NCI-H1105 (cell line): ENCODE measurements around the gene DCN.

Experiments
- DNase-seq: peaks from one replicate; lab custom pipeline; 2025; lab: John Stamatoyannopoulos, UW

Gene DCN

DNA sequence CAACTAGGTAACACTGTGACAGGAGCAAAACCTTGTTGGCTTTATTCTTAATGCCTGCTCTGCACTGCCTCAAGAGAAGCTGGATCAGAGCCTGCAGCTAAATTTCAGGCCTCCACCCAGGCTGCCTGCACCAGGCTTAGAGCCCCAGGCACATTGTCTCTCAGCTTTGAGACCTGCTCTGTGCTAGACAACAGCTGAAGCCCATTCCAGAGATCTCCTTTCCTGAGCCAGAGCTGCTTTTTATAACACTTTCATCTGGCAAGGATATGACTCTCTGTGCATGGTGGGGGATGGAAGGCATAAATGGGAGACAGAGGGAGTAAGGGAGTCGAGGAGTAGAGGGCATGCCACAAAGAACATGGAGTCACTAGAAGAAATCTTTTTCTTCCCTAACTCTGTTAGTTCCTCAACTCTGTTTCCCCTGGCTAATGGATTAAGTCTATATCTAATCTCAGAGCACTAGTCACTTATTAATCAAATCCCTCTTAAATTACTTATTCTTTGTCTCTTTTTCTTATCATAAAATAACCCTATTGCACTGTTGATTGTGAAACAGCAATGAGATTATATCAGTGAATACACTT, 44.2 kb downstream of the DCN start:
- no peak for DNase-seq

DNA sequence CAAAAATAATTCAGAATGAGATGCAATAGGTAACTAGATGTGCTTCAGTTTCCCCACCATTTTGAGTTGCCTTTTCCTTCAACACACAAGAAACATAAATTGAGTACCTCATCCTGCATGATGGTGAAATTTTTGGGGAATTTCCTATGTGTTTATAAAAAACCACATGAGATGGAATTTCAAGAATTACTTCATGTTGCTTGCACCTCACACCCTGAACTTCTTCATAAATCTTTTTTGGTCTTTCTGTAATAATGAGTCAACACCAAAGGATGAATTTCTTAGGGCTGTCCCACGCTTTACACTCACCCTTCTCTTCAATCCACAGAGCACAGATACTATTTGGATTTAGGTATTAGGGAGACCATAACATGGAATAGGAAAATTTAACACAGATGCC, 48.7 kb downstream of the DCN start:
- DNase-seq = no peak

DNA sequence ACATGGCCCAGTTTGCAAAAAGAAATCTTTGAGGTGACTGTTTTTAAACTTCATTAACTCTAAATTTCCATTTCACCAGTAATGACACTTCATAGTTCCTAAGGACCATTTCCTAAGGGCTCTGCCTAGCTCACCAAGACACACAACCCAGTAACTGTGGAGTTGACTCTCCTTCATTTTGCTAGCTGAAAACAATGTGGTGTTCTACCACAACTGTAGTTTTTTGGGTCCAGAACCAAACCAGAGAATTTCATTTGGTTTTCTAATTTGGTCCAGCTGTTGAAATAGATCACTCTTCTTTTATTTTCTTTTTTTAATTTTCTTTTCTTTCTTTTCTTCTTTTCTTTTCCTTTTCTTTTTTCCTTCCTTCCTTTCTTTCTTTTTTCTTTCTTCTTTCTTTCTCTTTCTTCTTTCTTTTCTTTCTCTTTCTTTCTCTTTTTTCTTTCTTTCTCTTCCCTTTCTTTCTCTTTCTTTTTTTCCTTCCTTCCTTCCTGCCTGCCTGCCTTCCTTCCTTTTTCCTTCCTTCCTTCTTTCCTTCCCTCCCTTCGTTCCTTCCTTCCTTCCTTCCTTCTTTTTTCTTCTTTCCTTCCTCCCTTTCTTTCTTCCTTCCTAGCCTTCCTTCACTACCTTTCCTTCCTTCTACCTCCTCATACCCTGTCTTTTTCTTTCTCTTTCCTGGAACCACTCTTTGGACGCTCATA, 52.8 kb downstream of the DCN start:
- DNase-seq = no peak

DNA sequence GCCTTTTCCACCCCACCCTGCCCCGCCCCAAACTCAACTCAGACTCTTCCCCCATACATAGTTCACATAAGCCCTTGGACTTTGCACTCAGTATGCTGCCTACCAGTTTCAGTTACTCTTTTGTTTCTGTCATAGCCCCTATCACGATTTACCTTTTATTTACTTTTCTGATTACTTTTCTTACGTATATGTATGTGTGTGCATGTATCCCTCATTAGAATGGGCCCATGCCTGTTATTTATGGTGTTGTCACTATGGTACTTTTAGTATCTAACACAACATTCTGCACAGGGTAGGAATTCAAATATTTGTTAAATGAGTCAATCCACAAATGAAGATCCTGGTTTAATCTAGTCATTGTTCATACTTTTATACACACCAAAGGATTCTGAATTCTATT, 54.9 kb downstream of the DCN start:
- no peak for DNase-seq

DNA sequence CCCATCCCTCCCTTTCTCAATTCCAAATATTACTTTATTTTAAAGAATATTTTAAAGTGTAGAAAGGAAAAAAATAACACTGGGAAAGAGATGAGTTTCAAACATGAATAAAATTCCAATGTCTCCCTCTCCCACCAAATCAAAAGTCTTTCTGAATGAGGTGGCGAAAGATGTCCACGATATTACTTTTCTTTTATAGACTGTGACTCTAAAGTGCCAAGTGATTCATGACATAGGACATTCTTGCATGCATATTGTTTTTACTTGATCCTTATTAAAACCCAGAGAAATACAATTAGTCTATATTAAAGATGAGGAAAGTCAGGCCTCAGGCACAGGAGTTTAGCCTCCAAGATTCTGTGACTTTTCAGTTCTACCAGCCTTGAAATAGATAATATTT, 55.3 kb downstream of the DCN start:
- no peak for DNase-seq

DNA sequence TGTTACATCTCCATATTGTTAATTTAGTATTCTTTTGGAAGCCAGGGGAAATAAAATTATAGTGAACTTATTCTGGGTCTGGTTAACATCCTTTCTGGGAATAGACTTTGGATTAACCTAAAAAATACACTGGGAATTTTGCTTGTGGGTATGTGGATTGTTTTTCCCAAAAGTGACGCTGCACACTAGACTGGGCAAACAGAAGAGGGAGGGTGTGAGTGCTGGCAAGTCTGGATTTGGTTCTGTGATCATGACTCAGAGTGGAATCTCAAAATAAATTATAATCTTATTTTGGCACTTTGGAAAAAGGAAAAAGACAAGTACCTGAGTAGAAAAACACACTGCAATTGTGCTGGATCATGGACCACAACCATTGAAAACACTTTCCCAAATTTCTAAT, 56.1 kb downstream of the DCN start:
- DNase-seq = no peak

DNA sequence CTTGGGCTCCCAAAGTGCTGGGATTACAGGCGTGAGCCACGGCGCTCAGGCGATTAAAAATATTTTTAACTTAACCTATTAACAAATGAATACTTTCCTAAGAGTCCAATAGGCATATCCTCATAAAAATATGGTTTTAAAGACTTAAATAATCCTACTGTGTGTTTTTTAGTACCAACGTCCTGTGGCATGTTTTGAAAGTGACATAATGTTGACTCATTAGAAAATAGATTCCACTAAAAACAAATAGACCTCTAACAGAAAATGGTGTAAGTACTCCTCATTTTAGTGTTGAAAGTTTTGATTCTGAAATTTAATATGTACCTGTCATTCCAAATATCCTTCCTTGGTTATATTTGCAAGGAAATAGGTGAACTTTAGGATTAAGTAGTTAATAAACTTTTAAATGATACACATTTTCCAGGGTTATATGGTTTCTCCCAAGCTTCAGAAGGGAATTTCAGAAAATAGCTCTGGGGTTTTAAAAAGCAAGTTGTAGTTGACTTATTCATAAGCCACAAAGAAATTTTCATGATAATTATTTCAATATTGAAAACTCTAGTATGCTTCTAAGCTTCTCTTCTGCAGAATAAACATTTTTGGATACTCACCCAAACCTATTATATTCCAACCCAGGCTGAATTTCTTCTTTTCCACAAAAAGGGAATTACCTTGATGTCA, 59.2 kb downstream of the DCN start:
- DNase-seq = no peak

DNA sequence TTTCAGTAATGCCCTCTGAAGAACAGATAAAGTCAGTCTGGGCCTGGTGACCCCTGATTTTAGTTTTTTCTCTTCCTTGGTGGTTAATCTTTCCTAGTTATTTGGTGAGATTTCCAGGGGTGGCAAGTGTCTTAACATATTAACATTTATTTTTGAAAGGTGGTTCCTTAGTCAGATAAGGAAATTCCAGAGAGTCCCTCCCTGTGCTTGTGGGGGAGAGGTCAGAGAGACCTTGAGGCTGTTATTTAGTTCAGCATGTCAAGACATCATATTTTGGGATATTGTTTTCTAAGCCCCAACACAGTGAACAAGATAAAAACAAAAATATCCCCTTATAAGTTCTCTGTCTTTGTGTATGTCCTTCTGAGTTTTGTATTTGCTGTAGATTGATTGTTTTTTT, 61.8 kb downstream of the DCN start:
- DNase-seq = no peak

DNA sequence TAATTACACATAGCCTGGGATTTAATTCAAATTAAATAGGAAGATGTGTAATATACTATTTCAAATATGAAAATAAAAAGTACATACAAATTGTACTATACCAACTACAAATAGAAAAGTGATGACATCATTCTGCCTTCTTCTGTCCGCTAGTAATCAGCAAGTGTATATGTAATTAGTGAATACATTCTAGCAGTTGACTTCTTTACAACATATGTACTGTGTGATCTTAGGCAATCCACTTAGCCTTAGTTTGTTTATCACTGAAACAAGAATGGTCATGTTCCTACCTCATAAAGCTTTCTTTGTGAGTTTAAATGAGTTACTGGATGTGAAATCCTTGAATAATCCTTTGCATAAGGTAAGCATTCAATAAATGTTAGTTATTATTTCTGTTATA, 63.5 kb downstream of the DCN start:
- no peak for DNase-seq

DNA sequence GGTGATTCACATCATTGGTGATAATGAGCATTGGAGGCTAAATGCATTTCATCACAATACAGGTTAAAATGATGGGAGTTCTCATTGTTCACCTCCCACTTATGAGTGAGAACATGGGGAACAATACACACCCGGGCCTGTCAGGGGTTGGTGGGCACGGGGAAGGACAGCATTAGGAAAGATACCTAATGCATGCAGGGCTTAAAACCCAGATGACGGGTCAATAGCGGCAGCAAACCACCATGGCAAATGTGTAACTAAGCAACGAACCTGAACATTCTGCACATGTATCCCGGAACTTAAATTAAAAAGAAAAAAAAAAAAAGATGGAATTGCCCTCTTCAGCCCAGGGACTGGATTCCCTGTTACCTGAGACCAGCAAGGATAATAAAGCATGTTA, 69.0 kb downstream of the DCN start:
- DNase-seq = no peak

DNA sequence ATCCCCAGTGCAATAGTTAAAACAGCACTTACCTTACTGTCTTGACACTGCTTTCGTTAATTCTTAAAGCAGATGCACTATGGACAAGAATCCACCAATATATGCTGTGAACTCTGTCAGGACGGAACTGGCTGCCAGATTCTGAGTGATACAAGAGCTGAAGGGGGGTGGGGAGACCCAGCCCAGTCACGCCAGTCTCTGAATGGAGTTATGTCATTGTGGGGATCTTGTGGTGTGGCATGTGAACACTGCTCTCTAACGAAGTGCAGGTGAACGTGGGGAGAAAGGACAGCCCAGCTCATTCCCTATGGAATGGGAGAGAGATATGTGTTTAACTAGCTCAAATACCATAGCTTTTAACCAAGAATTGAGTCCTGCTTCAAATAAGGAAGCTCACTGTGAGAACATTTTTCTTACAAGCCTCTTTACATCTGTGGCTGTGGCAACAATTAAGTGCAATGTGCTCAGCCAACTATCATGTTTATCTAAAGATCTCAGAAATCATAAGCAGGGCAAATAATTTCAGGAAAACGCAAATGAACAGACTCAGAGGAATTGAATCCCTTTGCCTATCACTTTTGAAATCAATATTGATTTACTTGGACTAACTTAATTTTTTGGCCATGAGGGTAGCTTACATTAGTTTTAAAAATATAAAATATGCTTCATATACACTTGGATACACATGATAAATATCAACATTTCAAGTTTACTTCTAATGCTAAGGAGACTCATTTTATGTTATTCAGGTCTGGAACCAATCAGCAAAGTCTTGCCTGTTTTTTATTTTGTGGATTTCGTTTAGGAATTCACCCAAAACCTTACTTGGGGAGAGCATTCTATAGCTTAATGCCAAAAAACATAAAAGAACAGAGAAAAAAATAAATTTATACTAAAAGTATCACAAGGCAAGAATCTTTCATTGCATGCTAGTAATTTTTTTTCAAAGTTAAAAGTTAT, 71.0 kb downstream of the DCN start, which contains the start of gene LUM:
TSS of gene LUM (minus strand) at position 129 of the 960 bp plus-strand sequence. CDS start 2,515 bp downstream, outside the sequence.
- no peak for DNase-seq

DNA sequence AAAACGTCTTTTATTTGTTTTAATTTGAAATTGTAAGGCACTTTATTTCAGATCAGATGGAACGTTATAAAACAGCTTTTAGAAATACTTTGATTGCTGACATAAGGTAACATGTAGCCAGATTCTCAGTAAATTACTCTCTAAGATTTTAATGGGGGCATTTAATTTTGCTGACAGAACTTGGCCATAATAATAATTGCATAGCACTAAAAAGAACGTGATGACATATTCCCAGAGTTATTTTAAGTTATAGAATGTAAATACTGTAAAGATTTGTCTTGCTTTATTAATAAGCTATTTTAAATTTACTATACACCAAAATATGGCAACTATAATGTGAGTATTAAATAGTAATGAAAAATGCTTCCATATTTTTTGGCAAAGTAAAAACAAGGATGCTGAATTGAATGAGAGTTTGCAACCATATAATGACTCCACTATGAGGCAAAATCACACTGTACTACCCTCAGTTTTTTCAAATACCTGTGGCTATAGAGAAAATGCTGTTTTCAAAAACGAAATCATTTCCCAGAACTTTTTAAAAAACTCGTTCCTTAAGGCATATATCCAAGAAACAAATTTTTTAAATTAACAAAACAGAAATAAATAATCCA, 72.2 kb downstream of the DCN start:
- DNase-seq = no peak

DNA sequence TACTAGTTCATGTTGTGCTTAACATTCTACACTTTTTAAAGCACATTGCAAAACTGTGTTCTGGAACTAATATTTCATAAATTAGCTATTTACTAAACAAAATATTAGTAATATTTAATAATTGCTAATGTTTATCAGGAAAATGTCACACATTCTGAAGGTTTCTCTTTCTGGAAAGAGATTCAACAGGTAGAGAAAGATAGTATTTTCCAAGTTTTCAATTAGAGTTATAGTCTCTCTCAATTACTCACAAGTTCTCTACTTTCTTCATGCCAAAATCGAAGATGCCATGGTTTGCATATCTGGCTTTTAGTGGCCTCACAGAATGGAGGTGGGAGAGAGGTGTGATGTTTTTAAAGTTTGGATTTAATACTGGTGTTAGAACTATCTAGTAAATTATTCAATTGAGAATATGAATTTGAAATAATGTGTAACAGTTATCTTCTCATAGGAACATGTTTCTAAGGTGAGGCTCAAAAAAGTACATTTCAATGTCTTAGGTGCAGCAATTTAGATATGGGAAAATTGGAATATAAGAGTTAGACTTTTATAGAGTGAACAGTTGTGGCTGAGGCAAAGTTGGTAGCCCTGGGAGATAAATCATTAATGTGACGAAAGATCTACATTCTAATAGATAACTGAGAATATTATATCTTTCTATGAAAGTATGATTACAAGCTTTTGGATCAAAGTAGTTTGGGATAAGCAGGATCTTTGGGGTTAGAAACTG, 72.9 kb downstream of the DCN start:
- DNase-seq = no peak

DNA sequence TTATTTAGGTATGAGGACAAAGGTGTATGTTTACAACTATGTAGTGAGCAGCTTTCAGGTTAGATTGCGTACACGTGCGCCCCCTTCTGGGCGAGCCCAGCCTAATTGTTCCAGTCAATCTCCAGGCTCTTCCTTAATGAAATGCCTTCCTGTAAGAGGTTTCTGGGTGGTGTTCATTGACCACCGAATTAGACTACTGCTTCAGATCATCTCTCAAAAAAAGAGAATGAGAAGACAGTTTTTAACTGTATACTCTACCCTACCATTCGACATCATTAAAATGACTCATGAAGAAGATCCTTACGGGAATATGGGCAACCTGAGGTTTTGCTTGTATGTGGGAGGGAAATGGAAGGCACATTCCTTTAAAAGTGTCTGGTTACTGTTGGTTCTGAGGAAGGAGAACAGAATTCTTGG, 73.5 kb downstream of the DCN start:
- no peak for DNase-seq

DNA sequence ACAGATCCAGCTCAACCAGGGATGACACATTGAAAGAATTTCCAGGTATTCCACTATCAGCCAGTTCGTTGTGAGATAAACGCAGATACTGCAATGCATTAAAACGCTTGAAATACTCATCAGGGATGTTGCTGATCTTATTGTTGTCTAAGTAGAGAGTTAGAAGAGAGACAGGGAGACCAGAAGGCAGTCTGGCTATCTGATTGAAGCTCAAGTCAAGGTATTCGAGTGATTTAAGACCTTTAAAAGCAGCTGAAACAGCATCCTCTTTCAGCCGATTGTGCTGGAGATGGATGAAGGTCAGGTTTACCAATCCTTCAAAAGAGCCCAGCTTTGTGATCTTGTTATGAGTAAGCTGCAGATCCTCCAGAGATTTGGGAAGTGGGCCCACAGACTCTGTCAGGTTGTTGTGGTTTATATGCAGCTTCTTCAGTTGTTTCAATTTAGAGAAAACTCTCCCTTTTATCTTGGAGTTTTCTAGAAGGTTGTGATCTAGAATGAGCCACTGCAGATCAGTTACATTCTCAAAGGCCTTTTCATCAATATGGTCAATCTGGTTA, 74.3 kb downstream of the DCN start:
- DNase-seq = no peak

DNA sequence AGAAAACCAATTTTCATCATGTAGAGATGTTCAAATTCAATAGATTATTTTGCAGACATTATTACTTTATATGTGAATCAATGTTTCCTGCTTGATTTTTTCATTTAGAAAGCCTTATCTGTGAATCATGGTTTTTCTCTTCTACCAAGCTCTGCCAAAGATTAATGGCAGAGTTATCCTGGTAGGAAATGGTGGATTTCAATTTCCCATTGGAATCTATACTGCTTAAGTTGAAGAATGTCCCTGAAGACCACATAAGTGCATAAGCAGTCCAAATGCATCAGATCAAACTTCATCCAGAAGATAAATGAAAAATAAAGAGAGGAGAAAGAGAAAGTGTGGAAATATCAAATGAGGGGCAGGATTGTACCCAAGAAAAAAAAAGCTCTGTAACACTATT, 76.3 kb downstream of the DCN start:
- no peak for DNase-seq

DNA sequence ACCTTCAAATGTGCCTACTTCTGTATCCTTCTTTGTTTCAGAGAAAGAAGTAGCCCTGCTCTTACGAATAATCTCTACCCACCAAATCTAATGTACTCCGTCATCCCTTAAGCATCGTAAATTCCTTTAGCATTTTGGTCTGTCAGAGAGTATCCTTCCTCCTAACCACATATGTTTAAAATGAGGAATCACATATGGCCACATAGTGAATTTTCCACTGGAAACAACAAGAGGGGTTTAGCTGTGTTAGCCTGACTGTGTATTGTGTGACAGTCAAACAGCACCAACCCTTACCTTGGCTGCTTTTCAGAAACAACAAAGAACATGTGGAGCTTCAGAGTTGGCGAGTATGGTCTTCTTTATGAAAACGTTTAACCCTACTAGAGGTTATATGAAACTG, 76.8 kb downstream of the DCN start:
- DNase-seq = no peak

DNA sequence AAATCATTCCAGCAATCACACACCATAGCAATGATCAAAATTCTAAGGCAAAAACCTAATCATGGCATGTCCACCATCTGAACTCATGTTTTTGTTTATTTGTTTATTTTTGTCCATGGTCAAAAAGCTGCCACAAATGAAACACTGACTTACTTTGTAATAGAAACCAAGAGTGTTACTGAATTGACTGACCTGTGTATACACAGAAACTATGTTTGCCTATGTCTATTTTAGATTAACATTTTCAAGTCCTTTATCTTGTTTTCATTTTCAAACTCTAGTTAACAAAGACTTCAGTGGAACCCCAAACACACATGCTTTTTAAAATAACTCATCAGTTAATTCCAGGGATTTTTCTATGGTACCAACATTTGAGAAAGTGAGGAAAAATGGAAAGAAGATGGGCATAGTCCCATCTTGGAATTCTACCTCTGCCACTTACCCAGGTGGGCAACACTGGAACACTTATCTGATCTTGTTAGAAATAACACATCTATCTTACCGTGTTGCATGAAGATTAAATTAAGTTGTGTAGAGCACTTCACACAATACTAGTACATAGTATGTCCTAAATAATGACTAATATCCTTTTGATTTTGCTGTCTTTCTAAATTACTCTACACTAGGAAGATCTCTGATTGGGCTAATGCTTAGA, 77.7 kb downstream of the DCN start:
- DNase-seq = no peak

DNA sequence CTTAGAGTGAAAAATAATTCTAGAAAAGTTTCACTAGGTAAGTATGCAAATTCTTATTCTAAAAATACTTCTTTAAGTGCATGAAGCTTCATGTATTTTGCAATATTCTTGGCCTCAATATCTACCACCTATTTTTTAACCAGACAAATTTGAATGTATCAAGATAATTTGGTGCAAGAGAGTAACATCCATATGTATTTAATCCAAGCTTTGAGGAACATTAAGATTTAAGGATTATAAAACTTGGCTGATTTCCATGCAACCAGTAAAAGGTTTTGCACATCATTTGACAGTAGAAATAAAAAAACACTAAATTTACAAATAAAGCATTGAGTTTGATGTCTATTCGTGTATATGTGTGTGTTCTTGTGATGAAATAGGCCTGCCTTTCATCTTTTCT, 79.0 kb downstream of the DCN start:
- no peak for DNase-seq

DNA sequence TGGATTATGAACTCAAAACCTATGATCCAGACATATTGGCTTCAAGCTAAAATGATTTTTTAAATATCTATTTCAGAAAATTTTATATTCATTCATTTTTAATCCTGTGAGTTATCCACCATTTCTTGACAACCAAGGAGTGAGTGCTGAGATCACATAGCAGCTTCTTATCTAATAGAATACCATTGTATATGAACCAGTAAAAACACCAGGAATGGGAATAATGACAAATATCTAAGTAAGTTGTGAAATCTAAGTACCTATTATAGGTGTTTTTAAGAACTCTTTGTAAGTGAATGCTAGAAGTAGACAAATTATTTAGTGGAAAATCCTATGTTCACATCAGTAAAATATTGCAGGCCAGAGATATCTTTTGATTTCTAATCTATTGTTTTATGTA, 79.5 kb downstream of the DCN start:
- DNase-seq = no peak
